Neutrophil (primary cell): ENCODE results near the gene TTC24.
"Not testable (repeated sequence)": the region's sequence is repeated elsewhere in the genome, so short reads cannot be mapped to it uniquely, and the experiment has no call there.

Experiments used
- H3K27ac ChIP-seq: fragments of 200-600 bp; sonication (generic); 2 replicates; pipeline ENCODE4 v1.5.1; 2016; ENCODE audit warnings: mild to moderate bottlenecking, moderate library complexity
- H3K27me3 ChIP-seq: fragments of 200-600 bp; sonication (generic); 2 replicates; pipeline ENCODE4 v1.6.0; 2016; ENCODE audit warnings: mild to moderate bottlenecking
- H3K36me3 ChIP-seq: fragments of 200-600 bp; sonication (generic); 2 replicates; pipeline ENCODE4 v1.5.1; 2017
- H3K4me1 ChIP-seq, 2 experiments: fragments of 200-600 bp in 1 of 2; sonication (generic) in 1 of 2; 1 replicate in 1 of 2; 2 replicates in 1 of 2; pipeline versions ENCODE4 v1.5.1 to v1.6.1; 2013 to 2016; ENCODE audit warnings: low read depth in 1 of 2, low read length in 1 of 2, mild to moderate bottlenecking in 1 of 2, moderate library complexity in 1 of 2; ENCODE audit not compliant: control insufficient read depth in 1 of 2, insufficient read depth in 1 of 2
- H3K4me3 ChIP-seq, 2 experiments: fragments of 200-600 bp in 1 of 2; sonication (generic) in 1 of 2; 1 replicate in 1 of 2; 2 replicates in 1 of 2; pipeline ENCODE4 v1.5.1; 2013 to 2016; ENCODE audit warnings: low read depth in 1 of 2, low read length in 1 of 2, mild to moderate bottlenecking in 1 of 2, moderate library complexity in 1 of 2
- H3K9me3 ChIP-seq: fragments of 200-600 bp; sonication (generic); 2 replicates; pipeline ENCODE4 v1.5.1; 2016
- TF ChIP-seq, protein P1 (sequence below): fragments of 200-600 bp; sonication (generic); IDR thresholded peaks from 2 replicates; pipeline ENCODE4 v1.5.1; 2016; ENCODE audit warnings: antibody characterized with exemption

The TTC24 gene

DNA sequence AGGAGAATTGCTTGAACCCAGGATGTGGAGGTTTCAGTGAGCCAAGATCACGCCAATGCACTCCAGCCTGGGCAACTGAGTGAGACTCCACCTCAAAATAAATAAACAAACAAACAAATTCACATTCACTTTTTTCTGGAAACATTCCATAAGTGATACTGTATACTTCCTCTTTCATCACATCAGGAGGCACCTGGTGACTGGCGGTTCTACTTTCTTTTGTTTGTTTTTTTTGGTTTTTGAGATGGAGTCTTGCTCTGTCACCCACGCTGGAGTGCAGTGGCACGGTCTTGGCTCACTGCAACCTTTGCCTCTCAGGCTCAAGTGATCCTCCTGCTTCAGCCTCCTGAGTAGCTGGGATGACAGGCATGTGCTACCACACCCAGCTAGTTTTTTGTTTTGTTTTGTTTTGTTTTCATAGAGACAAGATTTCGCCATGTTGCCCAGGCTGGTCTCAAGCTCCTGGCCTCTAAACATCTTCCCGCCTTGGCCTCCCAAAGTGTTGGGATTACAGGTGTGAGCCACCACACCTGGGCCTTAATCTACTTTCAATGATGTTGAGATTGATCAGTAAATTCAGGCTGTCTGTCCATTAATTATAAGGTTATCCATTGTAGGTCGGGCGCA is 50.4 kb downstream of the TTC24 start:
- H3K9me3 ChIP-seq = no peaks in the 10 kb centered on the region
- H3K4me3 ChIP-seq = no peak overlapping the region
- no peaks in the 10 kb centered on the region for H3K36me3 ChIP-seq
- H3K27me3 ChIP-seq = peaks cover 100% of the 10 kb centered on the region
- no peak overlapping the region for H3K27ac ChIP-seq
- H3K4me1 ChIP-seq = peaks cover 0 to 8% of the 10 kb centered on the region in 2 experiments
- TF ChIP-seq, protein P1, sequence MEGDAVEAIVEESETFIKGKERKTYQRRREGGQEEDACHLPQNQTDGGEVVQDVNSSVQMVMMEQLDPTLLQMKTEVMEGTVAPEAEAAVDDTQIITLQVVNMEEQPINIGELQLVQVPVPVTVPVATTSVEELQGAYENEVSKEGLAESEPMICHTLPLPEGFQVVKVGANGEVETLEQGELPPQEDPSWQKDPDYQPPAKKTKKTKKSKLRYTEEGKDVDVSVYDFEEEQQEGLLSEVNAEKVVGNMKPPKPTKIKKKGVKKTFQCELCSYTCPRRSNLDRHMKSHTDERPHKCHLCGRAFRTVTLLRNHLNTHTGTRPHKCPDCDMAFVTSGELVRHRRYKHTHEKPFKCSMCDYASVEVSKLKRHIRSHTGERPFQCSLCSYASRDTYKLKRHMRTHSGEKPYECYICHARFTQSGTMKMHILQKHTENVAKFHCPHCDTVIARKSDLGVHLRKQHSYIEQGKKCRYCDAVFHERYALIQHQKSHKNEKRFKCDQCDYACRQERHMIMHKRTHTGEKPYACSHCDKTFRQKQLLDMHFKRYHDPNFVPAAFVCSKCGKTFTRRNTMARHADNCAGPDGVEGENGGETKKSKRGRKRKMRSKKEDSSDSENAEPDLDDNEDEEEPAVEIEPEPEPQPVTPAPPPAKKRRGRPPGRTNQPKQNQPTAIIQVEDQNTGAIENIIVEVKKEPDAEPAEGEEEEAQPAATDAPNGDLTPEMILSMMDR = no peak

DNA sequence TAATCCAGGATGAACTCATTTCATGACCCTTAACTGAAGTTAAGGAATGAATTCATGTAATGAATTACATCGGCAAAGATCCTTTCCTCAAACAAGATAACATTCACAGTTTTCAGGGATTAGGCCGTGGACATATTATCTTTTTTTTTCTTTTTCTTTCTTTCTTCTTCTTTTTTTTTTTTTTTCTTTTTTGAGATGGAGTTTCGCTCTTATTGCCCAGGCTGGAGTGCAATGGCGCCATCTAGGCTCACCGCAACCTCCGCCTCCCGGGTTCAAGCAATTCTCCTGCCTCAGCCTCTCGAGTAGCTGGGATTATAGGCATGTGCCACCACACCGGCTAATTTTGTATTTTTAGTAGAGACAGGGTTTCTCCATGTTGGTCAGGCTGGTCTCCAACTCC is 51.6 kb downstream of the TTC24 start:
- not testable (repeated sequence) for H3K36me3 ChIP-seq, H3K27ac ChIP-seq, H3K4me1 ChIP-seq, H3K9me3 ChIP-seq, H3K4me3 ChIP-seq
- peaks cover 100% of the 10 kb centered on the region for H3K27me3 ChIP-seq

DNA sequence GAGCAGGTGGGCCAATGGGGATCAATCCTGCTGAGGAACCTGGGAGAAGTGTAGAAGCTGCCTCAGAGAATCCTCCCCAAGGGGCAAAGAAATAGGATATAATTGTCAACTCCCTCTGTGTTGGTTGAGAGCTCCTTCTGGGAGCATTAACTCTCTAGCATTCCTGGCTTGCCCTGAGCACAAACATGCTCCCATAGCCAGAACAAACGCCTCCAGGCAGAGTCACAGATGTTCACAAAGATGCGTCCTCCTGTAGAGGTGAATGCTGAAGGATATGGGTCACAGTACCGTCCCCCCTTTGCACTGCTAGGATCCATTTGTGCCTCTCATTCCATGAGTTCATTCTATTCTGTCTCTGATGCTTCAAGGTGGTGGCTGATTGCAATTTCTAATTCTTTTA is 52.8 kb downstream of the TTC24 start:
- no peaks in the 10 kb centered on the region for H3K36me3 ChIP-seq
- H3K27me3 ChIP-seq = peaks cover 97% of the 10 kb centered on the region
- no peak overlapping the region for H3K4me3 ChIP-seq
- no peaks in the 10 kb centered on the region for H3K9me3 ChIP-seq
- TF ChIP-seq, protein P1 = no peak
- H3K4me1 ChIP-seq = no peaks in the 10 kb centered on the region
- no peak overlapping the region for H3K27ac ChIP-seq
